IMR-90 (cell line): ENCODE measurements around the gene PFKP. TPM values are rescaled to one million over a fixed set of nuclear protein-coding genes. Genes with fewer than 3 reads are reported as not detected.

ENCODE experiments used
- ATAC-seq: fragments of 200-7000 bp; cut with Tn5 transposase; 2 replicates; pipeline ENCODE4 v1.9.1; 2020; ENCODE audit warnings: low read depth, mild to moderate bottlenecking, moderate library complexity
- BruUV-seq: library from RNA; stranded (reverse); fragments of 400-500 nt; replicated peaks from 2 replicates; lab custom pipeline; 2021; lab: Mats Ljungman, UMichigan
- CTCF ChIA-PET: fragments of 300-600 bp; formaldehyde crosslinking; extraction: SDS; loops from one replicate; lab custom pipeline; 2021; ENCODE audit warnings: antibody characterized with exemption; lab: Yijun Ruan, JAX
- POLR2A ChIA-PET: fragments of 300-600 bp; sonication (Branson Sonifier 250); formaldehyde crosslinking; loops from one replicate; lab custom pipeline; 2022; ENCODE audit warnings: antibody characterized with exemption; ENCODE audit not compliant: unreplicated experiment; lab: Charles Lee
- DNase-seq: peaks from one replicate; pipeline ENCODE4 v3.0.0; 2013
- H2AFZ ChIP-seq: replicated peaks from 2 replicates; pipeline ENCODE3; 2013; ENCODE audit warnings: low read length, mild to moderate bottlenecking; ENCODE audit not compliant: poor library complexity
- H2AK5ac ChIP-seq: 2 replicates; pipeline ENCODE4 v1.6.1; 2013; ENCODE audit warnings: low read depth, low read length, inconsistent platforms
- H2AK9ac ChIP-seq: replicated peaks from 2 replicates; pipeline ENCODE3; 2013; ENCODE audit warnings: mild to moderate bottlenecking, low read depth, low read length, moderate library complexity; ENCODE audit not compliant: poor library complexity
- H2BK120ac ChIP-seq: 2 replicates; pipeline ENCODE4 v1.6.1; 2013; ENCODE audit warnings: low read depth, low read length, inconsistent platforms
- H2BK15ac ChIP-seq: 3 replicates; pipeline ENCODE4 v1.6.1; 2013; ENCODE audit warnings: low read depth, low read length, inconsistent platforms
- H2BK20ac ChIP-seq: 2 replicates; pipeline ENCODE4 v1.6.1; 2013; ENCODE audit warnings: low read depth, mild to moderate bottlenecking, inconsistent platforms, low read length, moderate library complexity
- H2BK5ac ChIP-seq: 2 replicates; pipeline ENCODE4 v1.6.1; 2013; ENCODE audit warnings: mild to moderate bottlenecking, low read depth, low read length, inconsistent platforms; ENCODE audit not compliant: poor library complexity, severe bottlenecking
- H3K14ac ChIP-seq: replicated peaks from 2 replicates; pipeline ENCODE4 v1.6.1; 2013; ENCODE audit warnings: low read depth, low read length, inconsistent platforms
- H3K18ac ChIP-seq: 2 replicates; pipeline ENCODE4 v1.6.1; 2013; ENCODE audit warnings: low read depth, low read length, control low read depth
- H3K23ac ChIP-seq: 2 replicates; pipeline ENCODE4 v1.6.1; 2013; ENCODE audit warnings: low read depth, low read length, inconsistent platforms
- H3K27ac ChIP-seq: 2 replicates; pipeline ENCODE4 v1.5.1; 2013; ENCODE audit warnings: mild to moderate bottlenecking, control low read depth, low read length; ENCODE audit not compliant: insufficient read depth
- H3K27me3 ChIP-seq: 2 replicates; pipeline ENCODE4 v1.6.1; 2013; ENCODE audit warnings: low read length; ENCODE audit not compliant: control insufficient read depth, insufficient read depth
- H3K36me3 ChIP-seq: 2 replicates; pipeline ENCODE4 v1.6.1; 2013; ENCODE audit warnings: low read length, mixed read lengths; ENCODE audit not compliant: control insufficient read depth, insufficient read depth
- H3K4ac ChIP-seq: 2 replicates; pipeline ENCODE4 v1.6.1; 2013; ENCODE audit warnings: low read depth, low read length, inconsistent platforms
- H3K4me1 ChIP-seq: 2 replicates; pipeline ENCODE4 v1.6.1; 2013; ENCODE audit warnings: low read length, mixed read lengths; ENCODE audit not compliant: control insufficient read depth, insufficient read depth
- H3K4me2 ChIP-seq: 2 replicates; pipeline ENCODE4 v1.6.1; 2013; ENCODE audit warnings: low read depth, mild to moderate bottlenecking, control low read depth, low read length, moderate library complexity
- H3K4me3 ChIP-seq: 2 replicates; pipeline ENCODE4 v1.5.1; 2013; ENCODE audit warnings: low read depth, mild to moderate bottlenecking, control low read depth, low read length, moderate library complexity; ENCODE audit not compliant: insufficient read depth
- H3K56ac ChIP-seq: 2 replicates; pipeline ENCODE4 v1.6.1; 2013; ENCODE audit warnings: low read length, inconsistent platforms; ENCODE audit not compliant: insufficient read depth; ENCODE audit errors: extremely low read depth
- H3K79me1 ChIP-seq, 2 experiments: 2 replicates each; pipeline ENCODE4 v1.6.1; 2013; ENCODE audit warnings: low read length in 2 of 2, inconsistent platforms in 1 of 2, low read depth in 1 of 2
- H3K9ac ChIP-seq: 2 replicates; pipeline ENCODE4 v1.6.1; 2013; ENCODE audit warnings: low read depth, low read length, control low read depth
- H3K9me1 ChIP-seq: 2 replicates; pipeline ENCODE4 v1.6.1; 2013; ENCODE audit warnings: low read length, inconsistent platforms; ENCODE audit not compliant: insufficient read depth
- H3K9me3 ChIP-seq: 2 replicates; pipeline ENCODE4 v1.6.1; 2013; ENCODE audit warnings: low read length; ENCODE audit not compliant: control insufficient read depth, insufficient read depth
- H4K20me1 ChIP-seq: 2 replicates; pipeline ENCODE4 v1.6.1; 2013; ENCODE audit warnings: low read length, inconsistent platforms; ENCODE audit not compliant: insufficient read depth
- H4K5ac ChIP-seq: 2 replicates; pipeline ENCODE4 v1.6.1; 2013; ENCODE audit warnings: mild to moderate bottlenecking, low read depth, low read length, control low read depth
- H4K8ac ChIP-seq, 2 experiments: 2 replicates each; pipeline ENCODE4 v1.6.1; 2013; ENCODE audit warnings: low read depth in 2 of 2, low read length in 2 of 2, control low read depth in 1 of 2, inconsistent platforms in 1 of 2
- H4K91ac ChIP-seq: 2 replicates; pipeline ENCODE4 v1.6.1; 2013; ENCODE audit warnings: low read depth, low read length, inconsistent platforms; ENCODE audit not compliant: insufficient read depth
- ELK1 ChIP-seq: fragments of 150-350 bp; IDR thresholded peaks from 2 replicates; pipeline ENCODE4 v1.6.1; 2016; ENCODE audit warnings: low read depth, mild to moderate bottlenecking, low read length, moderate library complexity, borderline replicate concordance
- RCOR1 ChIP-seq: IDR thresholded peaks from 2 replicates; pipeline ENCODE4 v1.6.1; 2012; ENCODE audit warnings: mild to moderate bottlenecking, low read length, improper control_type of control experiment; ENCODE audit not compliant: insufficient replicate concordance
- SMC3 ChIP-seq: fragments of 150-350 bp; IDR thresholded peaks from 2 replicates; pipeline ENCODE4 v1.6.1; 2016; ENCODE audit warnings: low read depth, mild to moderate bottlenecking, antibody characterized with exemption, low read length, moderate library complexity
- USF2 ChIP-seq: fragments of 150-350 bp; IDR thresholded peaks from 2 replicates; pipeline ENCODE4 v1.6.1; 2017; ENCODE audit warnings: mild to moderate bottlenecking, antibody characterized with exemption, low read length, low read depth
- WGBS, 2 experiments: methylation state at CpG; one replicate each; pipeline versions ENCODE4 v1.1.5 to v1.1.7; 2013; ENCODE audit warnings: missing lambda C conversion rate in 2 of 2; ENCODE audit not compliant: insufficient read length in 1 of 2; ENCODE audit errors: extremely low coverage in 2 of 2; 5-methylcytosine and 5-hydroxymethylcytosine counted together
- dilution Hi-C: fragments of 300-500 bp; cut with HindIII; formaldehyde crosslinking; loops from one replicate; pipeline ENCODE4 v1.14.3; 2018; ENCODE audit warnings: low sequenced_read_pairs; ENCODE audit not compliant: unreplicated experiment
- in situ Hi-C: fragments of 300-500 bp; cut with MboI; formaldehyde crosslinking; loops from 3 replicates; pipeline ENCODE4 v1.14.3; 2019; ENCODE audit warnings: low sequenced_read_pairs, inconsistent platforms, mixed read lengths
- intact Hi-C: fragments of 100-400 bp; cut with micrococcal nuclease; formaldehyde crosslinking; loops from 2 replicates; pipeline ENCODE4 v1.10.0; 2022
- polyA plus RNA-seq, 3 experiments: library from polyadenylated mRNA; depleted of rRNA; stranded (reverse); fragments of >200 nt; gene quantifications; 2 replicates each; pipeline ENCODE4 v1.2.3, GENCODE V29; 2012; ENCODE audit warnings: low replicate concordance in 1 of 3
- total RNA-seq: library from RNA; depleted of rRNA; stranded (reverse); fragments of >200 nt; gene quantifications from 2 replicates; pipeline ENCODE4 v1.2.3, GENCODE V29; 2012

PFKP gene
- total and polyA plus RNA-seq, 2 of the 4 experiments (the other 2 are of a cell fraction): 223 to 294 TPM

- ATAC-seq: no peak
- Histone ChIP-seq H2AK5ac (no peak overlapping the region), H3K4me1 (peaks cover 8% of the 10 kb centered on the region), H3K18ac (no peak overlapping the region), H3K4me3 (no peak overlapping the region), H3K56ac (no peak overlapping the region), H2BK20ac (no peak overlapping the region), H2BK5ac (no peak overlapping the region), H3K79me1 (peaks cover 44 to 68% of the 10 kb centered on the region in 2 experiments), H4K5ac (no peak overlapping the region), H2AFZ (no peak overlapping the region), H3K4me2 (no peak overlapping the region), H3K27ac (no peak overlapping the region), H3K9ac (no peak overlapping the region), H4K8ac (0 out of 4 replicates have a peak overlapping the region, but pooled peaks of 1 of the 2 experiments have one; percentile 26), H3K36me3 (peaks cover 67% of the 10 kb centered on the region), H3K27me3 (no peaks in the 10 kb centered on the region), H3K9me3 (no peaks in the 10 kb centered on the region), H2AK9ac (no peak overlapping the region), H2BK120ac (no peak overlapping the region), H3K14ac (no peak overlapping the region), H3K9me1 (peaks cover 17% of the 10 kb centered on the region), H4K20me1 (peaks cover 32% of the 10 kb centered on the region), H2BK15ac (no peak overlapping the region), H3K23ac (no peak overlapping the region), H4K91ac (no peak overlapping the region), H3K4ac (no peak overlapping the region)
- TF ChIP-seq SMC3 (no peak), USF2 (no peak), RCOR1 (no peak), ELK1 (no peak)
- DNase-seq: no peak
- dilution Hi-C loops: no loop called here
- ChIA-PET CTCF (no interaction called here), POLR2A (no interaction called here)
- no TSS peak for BruUV-seq
- in situ Hi-C loops: no loop called here
- 84% methylated on average over 7 of the region's 9 CpGs; no CpG with 5 or more reads in 1 of the 2 experiments for WGBS, 2 experiments
- intact Hi-C loops: no loop called here
These were observed 43.7 kb downstream of the PFKP start for GRCh38 chr10:3110782-3111620.
